NCI-H446 treated with DMSO at 0.1 percent for 48 hours (cell line): ENCODE measurements around the gene LIN37.
"Not testable (repeated sequence)": the region's sequence is repeated elsewhere in the genome, so short reads cannot be mapped to it uniquely, and the experiment has no call there.

Experiments used
- DNase-seq: peaks from one replicate; lab custom pipeline; 2025; lab: John Stamatoyannopoulos, UW

The LIN37 gene

GRCh38 chr19:35719402-35720162 is 28.8 kb upstream of the LIN37 start:
- DNase-seq = no peak

GRCh38 chr19:35720163-35720524 is 28.2 kb upstream of the LIN37 start:
- DNase-seq = no peak

GRCh38 chr19:35720648-35721047 is 27.7 kb upstream of the LIN37 start:
- no peak for DNase-seq

DNA sequence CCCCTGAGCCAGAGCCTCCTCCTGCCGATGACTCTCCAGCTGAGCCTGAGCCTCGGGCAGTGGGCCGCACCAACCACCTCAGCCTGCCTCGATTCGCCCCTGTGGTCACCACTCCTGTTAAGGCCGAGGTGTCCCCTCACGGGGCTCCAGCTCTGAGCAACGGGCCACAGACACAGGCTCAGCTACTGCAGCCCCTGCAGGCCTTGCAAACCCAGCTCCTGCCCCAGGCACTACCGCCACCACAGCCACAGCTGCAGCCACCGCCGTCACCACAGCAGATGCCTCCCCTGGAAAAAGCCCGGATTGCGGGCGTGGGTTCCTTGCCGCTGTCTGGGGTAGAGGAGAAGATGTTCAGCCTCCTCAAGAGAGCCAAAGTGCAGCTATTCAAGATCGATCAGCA is 27.0 kb upstream of the LIN37 start:
- DNase-seq = no peak

- no peak for DNase-seq
Observed at GRCh38 chr19:35722461-35722860, 25.9 kb upstream of the LIN37 start.

- no peak for DNase-seq
Observed at GRCh38 chr19:35722897-35723296, 25.5 kb upstream of the LIN37 start.

DNA sequence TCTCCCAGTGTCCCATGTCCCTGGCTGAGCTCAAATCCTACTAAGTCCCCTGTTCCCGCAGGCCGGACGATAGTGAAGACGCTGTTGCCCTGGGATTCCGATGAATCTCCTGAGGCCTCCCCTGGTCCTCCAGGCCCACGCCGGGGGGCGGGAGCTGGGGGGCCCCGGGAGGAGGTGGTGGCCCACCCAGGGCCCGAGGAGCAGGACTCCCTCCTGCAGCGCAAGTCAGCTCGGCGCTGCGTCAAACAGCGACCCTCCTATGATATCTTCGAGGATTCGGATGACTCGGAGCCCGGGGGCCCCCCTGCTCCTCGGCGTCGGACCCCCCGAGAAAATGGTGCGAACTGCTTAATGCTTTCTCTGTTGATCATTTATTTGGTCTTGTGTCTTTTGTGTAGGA is 24.7 kb upstream of the LIN37 start:
- no peak for DNase-seq

GRCh38 chr19:35724132-35724531 is 24.2 kb upstream of the LIN37 start:
- not testable (repeated sequence) for DNase-seq

DNA sequence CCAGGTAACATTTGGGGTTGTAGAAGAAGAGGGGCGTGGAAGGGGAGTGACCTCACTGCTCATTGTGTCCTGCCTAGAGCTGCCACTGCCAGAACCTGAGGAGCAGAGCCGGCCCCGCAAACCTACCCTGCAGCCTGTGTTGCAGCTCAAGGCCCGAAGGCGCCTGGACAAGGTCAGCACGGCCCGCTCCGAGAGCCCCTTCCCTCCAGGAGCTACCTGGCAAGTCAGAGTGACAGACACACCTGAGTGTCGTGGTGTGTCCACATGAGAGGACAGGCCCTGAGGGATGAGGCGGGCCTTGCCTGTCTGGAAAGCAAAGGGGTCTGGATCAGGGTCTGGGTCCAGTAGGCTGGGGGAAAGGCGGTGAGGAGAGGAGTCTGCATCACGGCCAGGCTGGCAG is 23.8 kb upstream of the LIN37 start:
- DNase-seq = no peak

- no peak for DNase-seq
Observed at GRCh38 chr19:35725216-35725861, 23.0 kb upstream of the LIN37 start.

GRCh38 chr19:35727053-35727955 is 21.1 kb upstream of the LIN37 start:
- no peak for DNase-seq

- DNase-seq = no peak
Observed at GRCh38 chr19:35727956-35728706, 20.2 kb upstream of the LIN37 start.

GRCh38 chr19:35729021-35729420 is 19.4 kb upstream of the LIN37 start:
- no peak for DNase-seq

- DNase-seq = no peak
Observed at GRCh38 chr19:35729763-35730162, 18.6 kb upstream of the LIN37 start.

DNA sequence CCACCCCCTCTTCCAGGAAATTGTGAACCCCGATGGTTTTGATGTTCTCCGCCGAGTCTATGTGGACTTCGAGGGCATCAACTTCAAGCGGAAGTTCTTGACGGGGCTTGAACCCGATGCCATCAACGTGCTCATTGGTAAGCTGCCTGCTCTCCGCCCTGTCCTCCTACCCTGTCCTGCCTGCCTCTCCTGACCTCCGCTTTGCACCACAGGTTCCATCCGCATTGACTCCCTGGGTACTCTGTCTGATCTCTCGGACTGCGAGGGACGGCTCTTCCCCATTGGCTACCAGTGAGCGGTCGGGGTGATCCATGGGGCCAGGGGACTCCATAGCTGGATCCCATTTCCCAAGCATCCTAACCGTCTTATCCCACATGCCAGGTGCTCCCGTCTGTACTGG is 18.1 kb upstream of the LIN37 start:
- no peak for DNase-seq

DNA sequence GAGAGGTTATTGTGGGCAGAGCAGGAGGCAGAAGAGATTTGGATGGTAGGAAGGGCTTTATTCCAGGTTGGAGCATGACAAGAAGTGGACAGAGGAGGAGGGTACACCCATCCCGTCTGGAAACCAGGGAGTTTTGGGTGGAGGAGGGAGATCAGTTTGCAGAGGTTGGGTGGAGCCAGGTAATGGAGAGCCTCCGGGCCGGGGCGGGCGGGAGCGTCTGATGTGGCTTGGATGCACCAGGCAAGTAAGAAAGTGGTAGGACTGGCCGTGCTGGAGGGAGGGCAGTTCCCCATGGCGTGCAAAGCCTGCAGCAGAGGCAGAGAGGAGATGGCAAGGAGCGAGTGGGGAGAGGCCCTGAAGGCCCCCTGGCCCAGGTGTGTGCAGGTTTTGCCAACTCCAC is 17.0 kb upstream of the LIN37 start:
- DNase-seq = no peak

GRCh38 chr19:35731779-35732405 is 16.5 kb upstream of the LIN37 start:
- DNase-seq = no peak

DNA sequence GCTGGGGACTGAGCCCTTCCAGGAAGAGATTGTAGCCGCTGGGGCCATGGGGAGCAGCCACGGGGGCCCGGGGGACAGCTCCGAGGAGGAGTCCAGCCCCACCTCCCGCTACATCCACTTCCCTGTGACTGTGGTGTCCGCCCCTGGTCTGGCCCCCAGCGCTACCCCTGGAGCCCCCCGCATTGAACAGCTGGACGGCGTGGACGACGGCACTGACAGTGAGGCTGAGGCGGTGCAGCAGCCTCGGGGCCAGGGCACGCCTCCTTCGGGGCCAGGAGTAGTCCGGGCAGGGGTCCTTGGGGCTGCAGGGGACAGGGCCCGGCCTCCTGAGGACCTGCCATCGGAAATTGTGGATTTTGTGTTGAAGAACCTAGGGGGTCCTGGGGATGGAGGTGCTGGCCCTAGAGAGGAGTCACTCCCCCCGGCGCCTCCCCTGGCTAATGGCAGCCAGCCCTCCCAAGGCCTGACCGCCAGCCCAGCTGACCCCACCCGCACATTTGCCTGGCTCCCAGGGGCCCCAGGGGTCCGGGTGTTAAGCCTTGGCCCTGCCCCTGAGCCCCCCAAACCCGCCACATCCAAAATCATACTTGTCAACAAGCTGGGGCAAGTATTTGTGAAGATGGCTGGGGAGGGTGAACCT is 15.7 kb upstream of the LIN37 start:
- DNase-seq = no peak

DNA sequence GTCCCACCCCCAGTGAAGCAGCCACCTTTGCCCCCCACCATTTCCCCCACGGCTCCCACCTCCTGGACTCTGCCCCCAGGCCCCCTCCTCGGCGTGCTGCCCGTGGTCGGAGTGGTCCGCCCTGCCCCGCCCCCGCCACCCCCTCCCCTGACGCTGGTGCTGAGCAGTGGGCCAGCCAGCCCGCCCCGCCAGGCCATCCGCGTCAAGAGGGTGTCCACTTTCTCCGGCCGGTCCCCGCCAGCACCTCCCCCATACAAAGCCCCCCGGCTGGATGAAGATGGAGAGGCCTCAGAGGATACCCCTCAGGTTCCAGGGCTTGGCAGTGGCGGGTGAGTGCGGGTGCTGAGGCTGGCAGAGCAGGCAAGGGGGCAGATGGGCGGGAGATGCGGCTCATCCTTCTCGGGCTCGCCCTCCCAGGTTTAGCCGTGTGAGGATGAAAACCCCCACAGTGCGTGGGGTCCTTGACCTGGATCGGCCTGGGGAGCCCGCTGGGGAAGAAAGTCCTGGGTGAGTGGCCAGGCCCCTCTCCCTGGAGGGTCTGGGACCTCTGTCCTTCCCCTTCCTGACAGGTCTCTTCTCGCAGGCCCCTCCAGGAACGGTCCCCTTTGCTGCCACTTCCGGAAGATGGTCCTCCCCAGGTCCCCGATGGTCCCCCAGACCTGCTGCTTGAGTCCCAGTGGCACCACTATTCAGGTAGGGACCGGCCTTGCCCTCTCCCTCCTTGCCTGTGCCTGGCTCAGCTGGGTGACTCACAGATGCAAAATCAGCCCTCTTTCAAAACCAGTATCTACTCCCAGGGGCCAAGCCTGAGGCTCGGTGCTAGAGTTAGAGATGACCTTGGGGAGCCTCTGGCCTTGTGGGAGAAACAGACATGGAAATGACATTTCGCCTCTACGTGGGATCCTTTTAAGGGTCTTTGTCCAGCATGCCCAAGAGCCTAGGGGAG is 14.9 kb upstream of the LIN37 start:
- DNase-seq = no peak

DNA sequence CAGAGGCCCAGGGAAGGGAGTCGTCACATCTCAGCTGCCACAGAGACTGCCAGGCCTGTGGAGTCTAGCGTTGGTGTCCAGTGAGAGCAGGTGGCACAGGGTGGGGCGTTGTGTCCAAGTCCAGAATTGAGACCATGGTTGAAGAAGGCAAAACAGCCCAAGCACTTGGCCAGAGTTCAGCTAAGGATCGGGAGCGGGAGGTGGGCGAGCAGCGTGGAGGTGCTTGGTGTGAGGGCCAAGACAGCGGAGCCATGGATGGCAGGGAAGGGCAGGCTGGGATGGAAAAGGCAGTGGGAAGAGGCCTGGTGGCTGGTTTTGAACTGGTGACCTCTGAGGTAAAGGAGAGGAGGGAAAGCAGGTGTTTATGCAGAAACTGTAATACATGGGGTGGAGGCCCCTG is 14.1 kb upstream of the LIN37 start:
- no peak for DNase-seq
